ENCODE results near the gene PIP5K1B.

PIP5K1B gene

GRCh38 chr9:68876681-68877080, 171.6 kb downstream of the PIP5K1B start:
- DNase-seq, result no peak
- H3K27me3 ChIP-seq (replicated peaks), result no peaks in the 10 kb centered on the region
- no peaks in the 10 kb centered on the region for H3K36me3 ChIP-seq (replicated peaks)
- in situ Hi-C loops (cut with HindIII; ENCODE audit: low pct_ligation_motif_present, low sequenced_read_pairs), result no loop called here
- no peak for TF ChIP-seq CTCF (IDR thresholded peaks at IDR 0.05; ENCODE audit: low read depth, low read length, missing control alignments)
- no peak overlapping the region for H3K4me3 ChIP-seq (ENCODE audit: low read depth, low read length)
- no peak overlapping the region for H3K27ac ChIP-seq

- Histone ChIP-seq H3K36me3 (replicated peaks) (no peaks in the 10 kb centered on the region), H3K4me3 (ENCODE audit: low read depth, low read length) (no peak overlapping the region), H3K27me3 (replicated peaks) (no peaks in the 10 kb centered on the region), H3K27ac (no peak overlapping the region)
- TF ChIP-seq CTCF (IDR thresholded peaks at IDR 0.05; ENCODE audit: low read depth, low read length, missing control alignments), result no peak
- no peak for DNase-seq
- in situ Hi-C loops (cut with HindIII; ENCODE audit: low pct_ligation_motif_present, low sequenced_read_pairs), result no loop called here
Measured at GRCh38 chr9:68877219-68877618, 172.2 kb downstream of the PIP5K1B start.

- Histone ChIP-seq H3K27ac (no peak overlapping the region), H3K4me3 (ENCODE audit: low read depth, low read length) (no peak overlapping the region), H3K27me3 (replicated peaks) (no peaks in the 10 kb centered on the region), H3K36me3 (replicated peaks) (no peaks in the 10 kb centered on the region)
- no peak for DNase-seq
- no peak for TF ChIP-seq CTCF (IDR thresholded peaks at IDR 0.05; ENCODE audit: low read depth, low read length, missing control alignments)
- in situ Hi-C loops (cut with HindIII; ENCODE audit: low pct_ligation_motif_present, low sequenced_read_pairs), result no loop called here
Measured at GRCh38 chr9:68878450-68878849, 173.4 kb downstream of the PIP5K1B start.

GRCh38 chr9:68883224-68883623, 178.2 kb downstream of the PIP5K1B start:
- Histone ChIP-seq H3K36me3 (replicated peaks) (no peaks in the 10 kb centered on the region), H3K27ac (no peak overlapping the region), H3K4me3 (ENCODE audit: low read depth, low read length) (no peak overlapping the region), H3K27me3 (replicated peaks) (no peaks in the 10 kb centered on the region)
- in situ Hi-C loops (cut with HindIII; ENCODE audit: low pct_ligation_motif_present, low sequenced_read_pairs), result no loop called here
- TF ChIP-seq CTCF (IDR thresholded peaks at IDR 0.05; ENCODE audit: low read depth, low read length, missing control alignments), result no peak
- DNase-seq, result no peak

GRCh38 chr9:68887232-68887631, 182.2 kb downstream of the PIP5K1B start:
- no peak for DNase-seq
- no peak overlapping the region for H3K27ac ChIP-seq
- no peaks in the 10 kb centered on the region for H3K36me3 ChIP-seq (replicated peaks)
- H3K4me3 ChIP-seq (ENCODE audit: low read depth, low read length), result no peak overlapping the region
- in situ Hi-C loops (cut with HindIII; ENCODE audit: low pct_ligation_motif_present, low sequenced_read_pairs), result no loop called here
- no peaks in the 10 kb centered on the region for H3K27me3 ChIP-seq (replicated peaks)
- no peak for TF ChIP-seq CTCF (IDR thresholded peaks at IDR 0.05; ENCODE audit: low read depth, low read length, missing control alignments)

GRCh38 chr9:68894502-68894901, 189.5 kb downstream of the PIP5K1B start:
- no peaks in the 10 kb centered on the region for H3K27me3 ChIP-seq (replicated peaks)
- no peaks in the 10 kb centered on the region for H3K36me3 ChIP-seq (replicated peaks)
- DNase-seq, result peak; percentile 2
- no peak overlapping the region for H3K27ac ChIP-seq
- no peak for TF ChIP-seq CTCF (IDR thresholded peaks at IDR 0.05; ENCODE audit: low read depth, low read length, missing control alignments)
- in situ Hi-C loops (cut with HindIII; ENCODE audit: low pct_ligation_motif_present, low sequenced_read_pairs), result no loop called here
- no peak overlapping the region for H3K4me3 ChIP-seq (ENCODE audit: low read depth, low read length)
